ENCODE results near the gene SMAD6.

The SMAD6 gene

GRCh38 chr15:66797921-66798320 lies 95.9 kb downstream of the SMAD6 start:
- Histone ChIP-seq H3K9me2 (replicated peaks; ENCODE audit: insufficient read depth, low read length) (no peaks in the 10 kb centered on the region), H3K4me3 (ENCODE audit: low read length) (no peak overlapping the region), H2AFZ (ENCODE audit: low read length) (no peak overlapping the region), H4K20me1 (ENCODE audit: insufficient read depth, low read length) (no peaks in the 10 kb centered on the region), H3F3A (ENCODE audit: insufficient read depth, low read length) (no peaks in the 10 kb centered on the region), H3K27me3 (replicated peaks; ENCODE audit: insufficient read depth, low read length) (no peaks in the 10 kb centered on the region), H3K4me2 (ENCODE audit: low read depth, low read length) (no peak overlapping the region), H3K27ac (ENCODE audit: low read length) (no peak overlapping the region), H3K9ac (ENCODE audit: low read length) (no peak overlapping the region), H3K4me1 (ENCODE audit: low read length) (no peaks in the 10 kb centered on the region), H3K79me2 (ENCODE audit: low read length) (no peaks in the 10 kb centered on the region), H3K9me3 (replicated peaks; ENCODE audit: insufficient read depth, low read length) (no peaks in the 10 kb centered on the region), H3K36me3 (replicated peaks; ENCODE audit: insufficient read depth, low read length) (no peaks in the 10 kb centered on the region)
- no peak for DNase-seq
- TF ChIP-seq EZH2 (optimal IDR thresholded peaks at IDR 0.05; ENCODE audit: low read depth, low read length) (no peak), EZH2phosphoT487 (IDR thresholded peaks at IDR 0.05; ENCODE audit: low read length) (no peak), CTCF (IDR thresholded peaks at IDR 0.05; ENCODE audit: low read length) (no peak)

GRCh38 chr15:66798426-66799061 lies 96.5 kb downstream of the SMAD6 start:
- no peak overlapping the region for H2AFZ ChIP-seq (ENCODE audit: low read length)
- no peaks in the 10 kb centered on the region for H4K20me1 ChIP-seq (ENCODE audit: insufficient read depth, low read length)

GRCh38 chr15:66799242-66799641 lies 97.2 kb downstream of the SMAD6 start:
- Histone ChIP-seq H3K4me1 (ENCODE audit: low read length) (no peaks in the 10 kb centered on the region), H3K9ac (ENCODE audit: low read length) (no peak overlapping the region), H3K4me2 (ENCODE audit: low read depth, low read length) (no peak overlapping the region), H2AFZ (ENCODE audit: low read length) (no peak overlapping the region), H3K9me2 (replicated peaks; ENCODE audit: insufficient read depth, low read length) (no peaks in the 10 kb centered on the region), H3F3A (ENCODE audit: insufficient read depth, low read length) (no peaks in the 10 kb centered on the region), H3K27ac (ENCODE audit: low read length) (no peak overlapping the region), H3K27me3 (replicated peaks; ENCODE audit: insufficient read depth, low read length) (no peaks in the 10 kb centered on the region), H3K4me3 (ENCODE audit: low read length) (no peak overlapping the region), H3K79me2 (ENCODE audit: low read length) (no peaks in the 10 kb centered on the region), H3K9me3 (replicated peaks; ENCODE audit: insufficient read depth, low read length) (no peaks in the 10 kb centered on the region), H3K36me3 (replicated peaks; ENCODE audit: insufficient read depth, low read length) (no peaks in the 10 kb centered on the region), H4K20me1 (ENCODE audit: insufficient read depth, low read length) (no peaks in the 10 kb centered on the region)
- no peak for DNase-seq
- TF ChIP-seq CTCF (IDR thresholded peaks at IDR 0.05; ENCODE audit: low read length): no peak
- no peak for TF ChIP-seq EZH2phosphoT487 (IDR thresholded peaks at IDR 0.05; ENCODE audit: low read length)
- no peak for TF ChIP-seq EZH2 (optimal IDR thresholded peaks at IDR 0.05; ENCODE audit: low read depth, low read length)

More at GRCh38 chr15:66798426-66799061, 96.5 kb downstream of the SMAD6 start:
- Histone ChIP-seq H3K4me2 (ENCODE audit: low read depth, low read length) (no peak overlapping the region), H3K9ac (ENCODE audit: low read length) (no peak overlapping the region), H3K27ac (ENCODE audit: low read length) (no peak overlapping the region), H3K79me2 (ENCODE audit: low read length) (no peaks in the 10 kb centered on the region), H3F3A (ENCODE audit: insufficient read depth, low read length) (no peaks in the 10 kb centered on the region), H3K36me3 (replicated peaks; ENCODE audit: insufficient read depth, low read length) (no peaks in the 10 kb centered on the region), H3K4me3 (ENCODE audit: low read length) (no peak overlapping the region), H3K9me3 (replicated peaks; ENCODE audit: insufficient read depth, low read length) (no peaks in the 10 kb centered on the region), H3K9me2 (replicated peaks; ENCODE audit: insufficient read depth, low read length) (no peaks in the 10 kb centered on the region), H3K4me1 (ENCODE audit: low read length) (no peaks in the 10 kb centered on the region), H3K27me3 (replicated peaks; ENCODE audit: insufficient read depth, low read length) (no peaks in the 10 kb centered on the region)
- no peak for DNase-seq
- TF ChIP-seq EZH2 (optimal IDR thresholded peaks at IDR 0.05; ENCODE audit: low read depth, low read length): no peak
- TF ChIP-seq EZH2phosphoT487 (IDR thresholded peaks at IDR 0.05; ENCODE audit: low read length): no peak
- TF ChIP-seq CTCF (IDR thresholded peaks at IDR 0.05; ENCODE audit: low read length): no peak

All from MM.1S (cell line).